GM18870 (cell line): ENCODE measurements around the gene RAB44.

ENCODE experiments used
- ATAC-seq: cut with Tn5 transposase; IDR thresholded peaks from one replicate; pipeline ENCODE4 v1.9.1; 2021; ENCODE audit warnings: moderate library complexity; ENCODE audit not compliant: unreplicated experiment

Gene RAB44

GRCh38 chr6:36728289-36729160 lies 30.9 kb downstream of the RAB44 start:
- no peak for ATAC-seq

DNA sequence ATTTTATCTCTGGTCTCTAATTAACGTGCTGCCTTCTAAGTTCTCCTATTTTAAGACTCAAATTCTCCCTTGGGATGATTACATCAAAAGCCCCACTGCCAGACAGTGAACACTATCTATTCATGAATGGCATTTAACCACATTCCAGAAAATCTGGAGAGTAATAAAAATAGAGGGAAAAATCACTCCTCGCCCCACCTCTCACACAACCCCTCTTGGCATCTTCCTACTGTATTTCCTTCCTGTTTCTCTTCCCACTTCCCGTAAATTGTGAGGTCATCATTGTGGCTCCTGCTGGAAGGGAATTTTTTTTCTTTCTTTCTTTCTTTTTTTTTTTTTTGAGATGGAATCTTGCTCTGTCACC lies 31.5 kb downstream of the RAB44 start:
- no peak for ATAC-seq

DNA sequence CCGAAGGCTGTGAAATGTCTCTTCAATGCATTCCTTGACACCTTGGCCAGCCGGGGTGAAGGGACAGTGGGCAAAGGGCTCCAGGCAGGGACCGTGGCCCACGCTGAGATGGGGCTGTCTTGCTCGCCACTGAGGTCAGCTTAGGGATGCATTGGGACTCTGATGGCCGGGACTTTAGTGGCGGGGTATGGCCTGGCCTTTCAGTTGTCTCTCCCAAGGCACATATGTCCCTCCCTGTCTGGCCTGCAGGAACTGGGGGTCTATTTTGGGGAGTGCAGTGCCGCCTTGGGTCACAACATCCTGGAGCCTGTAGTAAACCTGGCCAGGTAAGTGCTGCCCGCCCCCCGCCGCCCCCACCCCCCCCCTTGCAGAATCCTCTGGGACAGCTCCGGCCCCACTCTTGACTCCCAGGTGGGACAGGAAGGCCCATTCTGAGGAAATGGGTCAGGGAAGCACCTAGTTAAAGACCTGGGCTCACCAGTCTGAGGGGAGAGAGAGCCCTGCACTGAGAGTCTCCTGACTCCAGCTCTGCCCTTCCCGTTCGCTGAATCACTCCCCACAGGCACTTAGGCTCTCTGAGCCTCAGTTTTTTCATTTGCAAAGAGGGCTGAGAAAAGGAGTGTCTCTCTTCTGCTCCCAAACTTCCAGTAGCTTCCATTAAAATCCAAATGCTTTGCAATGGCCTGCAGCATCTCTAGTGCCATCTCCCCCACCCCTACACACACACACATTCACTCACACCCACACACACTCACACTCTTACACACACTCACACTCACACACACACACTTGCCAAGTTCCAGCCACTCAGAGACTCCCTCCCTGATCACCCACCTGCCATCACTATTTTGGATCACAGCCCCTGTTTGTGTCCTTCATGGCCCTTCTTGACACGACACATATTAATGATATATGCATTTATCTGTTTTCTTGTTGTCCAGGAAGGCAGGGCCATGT lies 33.1 kb downstream of the RAB44 start:
- no peak for ATAC-seq

GRCh38 chr6:36731622-36732310 lies 34.1 kb downstream of the RAB44 start:
- ATAC-seq: no peak

- ATAC-seq: no peak
Observed at GRCh38 chr6:36733300-36733699, 35.7 kb downstream of the RAB44 start.

- no peak for ATAC-seq
Observed at GRCh38 chr6:36734486-36735060, 36.9 kb downstream of the RAB44 start.

GRCh38 chr6:36735110-36736071 lies 37.8 kb downstream of the RAB44 start:
- no peak for ATAC-seq

DNA sequence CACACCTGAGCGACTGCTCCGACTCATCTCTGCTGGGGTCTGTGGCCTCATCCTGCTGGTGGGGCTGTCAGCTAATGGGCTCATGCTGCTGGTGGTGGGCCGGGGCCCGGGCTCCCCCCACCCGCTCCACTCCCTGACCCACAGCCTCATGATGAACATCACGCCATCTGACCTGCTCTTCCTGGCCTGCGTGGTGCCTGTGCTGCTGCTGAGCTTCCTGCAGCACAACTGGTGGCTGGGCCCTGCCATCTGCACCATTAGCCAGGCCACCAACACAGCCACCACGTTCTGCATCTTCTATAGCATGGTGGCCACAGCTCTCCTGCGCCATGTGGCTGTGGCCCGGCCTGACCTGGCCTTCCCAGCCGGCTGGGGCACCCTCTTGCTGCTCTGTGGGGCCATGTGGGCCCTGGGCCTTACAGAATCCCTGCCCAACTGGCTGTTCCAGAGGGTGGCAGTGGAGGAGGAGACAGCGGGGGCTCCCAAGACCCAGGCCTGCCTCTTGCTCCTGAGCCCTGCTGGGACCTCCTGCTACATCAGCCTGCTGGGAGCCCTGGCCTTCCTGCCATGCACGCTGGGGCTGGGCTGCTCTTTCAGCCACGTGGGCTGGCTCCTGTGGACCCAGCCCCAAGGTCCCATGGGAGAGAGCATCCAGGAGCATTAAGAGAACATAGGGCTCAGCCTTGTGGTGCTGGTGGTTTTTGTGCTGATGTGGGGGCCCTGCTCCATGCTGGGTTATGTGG lies 39.6 kb downstream of the RAB44 start:
- no peak for ATAC-seq

GRCh38 chr6:36738108-36738507 lies 40.5 kb downstream of the RAB44 start:
- no peak for ATAC-seq

- ATAC-seq: no peak
Observed at GRCh38 chr6:36739947-36740817, 42.6 kb downstream of the RAB44 start.

DNA sequence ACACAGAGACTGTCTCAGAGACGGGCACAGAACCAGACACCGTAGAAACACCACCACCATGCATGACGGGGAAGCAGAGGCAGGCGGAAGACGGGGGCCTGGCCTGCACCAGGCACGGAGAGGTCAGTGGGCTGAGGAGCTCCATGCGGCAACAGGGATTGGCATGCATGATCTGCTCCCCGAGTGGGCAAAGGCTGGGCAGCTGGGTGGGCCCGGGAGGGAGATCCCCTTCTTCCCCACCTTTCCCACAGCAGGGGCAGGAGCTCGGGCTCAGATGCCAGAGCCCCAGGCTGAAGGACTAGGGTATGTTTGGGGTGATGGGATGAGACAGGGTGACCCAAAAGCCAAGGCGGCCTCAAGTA lies 43.2 kb downstream of the RAB44 start:
- ATAC-seq: no peak

DNA sequence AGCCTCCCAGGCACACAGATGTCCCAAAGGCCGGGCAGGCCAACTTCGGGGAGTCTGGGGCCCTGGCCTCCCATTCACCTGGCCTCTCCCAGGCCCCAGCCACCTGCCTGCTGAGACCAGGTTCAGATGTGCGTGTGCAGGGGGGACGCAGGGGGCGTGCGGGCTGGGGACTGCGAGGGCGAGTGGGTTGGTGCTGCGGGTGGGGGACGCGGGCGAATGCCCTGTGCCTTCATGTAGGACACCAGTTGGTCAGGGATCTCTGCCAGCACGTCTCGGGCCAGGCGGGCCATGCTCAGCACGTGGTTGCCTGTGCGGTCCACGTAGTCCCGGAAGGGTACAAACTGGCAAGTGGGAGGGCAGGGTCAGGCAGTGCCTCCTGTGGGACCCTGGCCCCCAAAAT lies 44.5 kb downstream of the RAB44 start:
- ATAC-seq: no peak

DNA sequence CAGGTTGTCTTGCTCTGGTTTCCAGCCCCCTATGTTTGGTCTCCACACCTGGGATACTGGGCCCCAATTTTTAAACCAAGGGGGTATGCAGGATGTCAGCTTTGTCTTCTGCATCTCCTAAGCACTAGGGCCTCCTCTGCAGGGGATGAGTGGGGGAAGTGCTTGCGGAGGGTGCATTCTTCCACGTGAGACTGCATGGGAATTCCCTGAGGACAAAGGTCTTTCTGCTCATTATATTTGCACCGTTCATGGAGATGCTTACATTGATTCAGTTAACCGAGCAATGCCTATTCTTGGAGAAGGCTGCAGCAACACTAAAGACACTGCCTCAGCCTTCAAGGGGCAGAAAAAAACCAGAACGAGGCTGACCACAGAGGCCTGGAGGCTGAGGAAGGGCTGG lies 45.4 kb downstream of the RAB44 start:
- ATAC-seq: no peak

DNA sequence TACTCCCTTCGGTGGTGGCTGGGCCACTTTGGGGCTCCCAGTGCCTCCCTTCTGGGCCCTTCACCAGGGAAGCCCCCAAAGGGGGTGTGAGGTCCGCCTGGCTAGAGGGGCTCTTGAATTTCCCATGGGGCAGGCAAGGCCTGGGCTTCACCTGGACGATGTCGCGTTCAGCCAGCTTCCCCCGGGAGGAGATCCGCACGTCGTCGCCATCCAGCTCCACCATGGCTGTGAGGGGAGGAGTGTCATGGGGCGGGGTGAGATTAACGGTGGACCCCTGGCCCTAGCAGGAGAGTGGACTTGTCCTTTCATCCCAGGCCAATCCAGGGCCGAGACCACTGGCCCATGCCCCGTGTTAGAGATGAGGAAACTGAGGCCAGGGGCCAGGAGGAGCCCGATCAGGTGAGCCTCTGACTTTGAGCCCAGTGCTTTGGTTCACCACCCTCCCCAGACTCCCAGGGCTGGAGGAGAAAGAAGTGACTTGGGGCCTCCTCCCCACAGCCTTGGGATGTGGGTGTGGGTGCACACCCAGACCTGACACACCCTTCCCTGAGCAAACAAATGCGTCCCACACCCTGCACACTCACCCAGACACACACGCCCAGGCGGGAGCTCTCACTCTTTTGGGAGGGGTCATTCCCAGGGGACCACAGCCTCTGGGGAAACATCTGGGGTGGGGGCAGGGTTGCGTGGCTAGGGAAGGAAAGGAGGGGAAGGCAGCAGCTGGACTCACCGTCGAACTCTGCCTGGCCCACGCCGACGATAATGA lies 46.1 kb downstream of the RAB44 start:
- no peak for ATAC-seq

DNA sequence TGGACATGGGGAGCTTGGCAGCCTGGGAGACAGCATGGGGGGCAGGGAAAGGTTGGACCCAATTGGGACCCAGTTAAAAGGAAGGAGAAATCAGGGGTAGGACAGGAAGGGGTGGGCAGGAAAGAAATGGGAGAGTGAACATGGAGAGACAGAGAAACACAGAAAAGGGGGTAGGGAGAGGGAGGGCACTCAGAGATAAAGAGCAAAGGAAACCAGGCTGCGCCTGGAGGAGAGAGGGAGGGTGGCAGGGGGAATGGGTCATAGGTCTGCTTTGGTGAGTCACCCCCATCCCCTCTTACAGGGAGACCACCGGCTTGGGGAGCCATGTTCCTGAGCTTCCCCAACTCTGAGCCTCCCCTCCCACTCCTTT lies 46.7 kb downstream of the RAB44 start:
- ATAC-seq: no peak

DNA sequence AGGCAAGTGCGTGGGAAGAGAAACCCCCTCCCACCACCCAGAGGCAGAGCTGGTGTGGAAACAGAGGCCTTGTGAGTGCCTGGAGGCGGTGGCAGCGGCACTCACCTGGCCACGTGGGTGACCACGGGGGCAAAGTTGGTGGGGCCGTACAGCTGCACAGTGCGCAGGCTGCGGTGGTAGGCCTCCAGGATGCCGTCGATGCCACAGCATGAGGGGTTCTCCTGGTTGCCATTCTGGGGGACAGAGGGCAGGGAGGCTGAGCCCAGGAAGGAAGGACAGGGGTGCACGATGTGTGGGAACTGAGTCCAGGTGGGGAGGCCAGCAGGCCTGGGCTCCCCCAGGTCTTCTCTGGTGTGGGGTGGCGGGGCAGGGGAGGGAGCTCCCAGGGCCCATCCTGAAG lies 47.7 kb downstream of the RAB44 start:
- ATAC-seq: no peak

- ATAC-seq: no peak
Observed at GRCh38 chr6:36745836-36746235, 48.2 kb downstream of the RAB44 start.

DNA sequence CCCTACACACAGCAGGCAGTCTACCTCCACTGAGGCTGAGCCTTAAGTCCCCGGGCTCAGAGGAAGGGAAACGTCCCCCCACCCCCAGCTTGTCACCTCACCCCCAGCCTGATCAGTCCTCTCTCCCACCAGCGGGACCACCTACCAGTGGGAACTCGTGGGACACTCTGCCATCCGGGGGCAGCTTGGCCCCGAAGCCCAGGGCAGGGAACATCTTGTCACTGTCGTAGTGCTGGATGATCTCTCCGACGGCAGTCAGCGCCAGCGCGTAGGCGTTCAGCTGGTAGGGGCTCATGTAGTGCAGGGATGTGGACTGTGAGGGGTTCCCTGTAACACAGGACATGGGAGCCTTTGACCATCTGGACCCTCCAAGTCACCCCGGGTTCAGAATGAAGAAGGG lies 48.6 kb downstream of the RAB44 start:
- no peak for ATAC-seq
